ENCODE results near the gene ELP2. TPM values are rescaled to one million over a fixed set of nuclear protein-coding genes. Genes with fewer than 3 reads are reported as not detected.
"Not testable (repeated sequence)": the region's sequence is repeated elsewhere in the genome, so short reads cannot be mapped to it uniquely, and the experiment has no call there.

Gene ELP2
- total RNA-seq, 1 experiment from 2014 or later: 47.3 TPM

DNA sequence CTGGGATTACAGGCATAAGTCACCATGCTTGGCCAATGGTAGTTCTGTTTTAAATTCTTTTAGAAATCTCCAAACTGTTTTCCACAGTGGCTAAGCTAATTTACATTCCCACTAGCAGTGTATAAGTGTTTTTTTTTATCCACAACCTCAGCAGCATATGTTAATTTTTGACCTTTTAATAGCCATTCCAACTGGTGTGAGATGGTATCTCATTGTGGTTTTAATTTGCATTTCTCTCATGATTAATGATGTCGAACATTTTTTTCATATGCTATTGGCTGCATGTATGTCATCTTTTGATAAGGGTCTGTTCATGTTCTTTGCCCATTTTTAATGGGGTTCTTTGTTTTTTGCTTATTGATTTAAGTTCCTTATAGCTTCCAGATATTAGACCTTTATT lies 77.6 kb downstream of the ELP2 start:
- H3K79me2 ChIP-seq (ENCODE audit: low read length): no peaks in the 10 kb centered on the region
- BruUV-seq (replicated peaks): no TSS peak
- TF ChIP-seq EZH2phosphoT487 (IDR thresholded peaks at IDR 0.05; ENCODE audit: borderline replicate concordance, low read length) (no peak), EZH2 (IDR thresholded peaks at IDR 0.05; ENCODE audit: low read length, unreplicated experiment) (no peak)
- TF ChIP-seq, protein P1, sequence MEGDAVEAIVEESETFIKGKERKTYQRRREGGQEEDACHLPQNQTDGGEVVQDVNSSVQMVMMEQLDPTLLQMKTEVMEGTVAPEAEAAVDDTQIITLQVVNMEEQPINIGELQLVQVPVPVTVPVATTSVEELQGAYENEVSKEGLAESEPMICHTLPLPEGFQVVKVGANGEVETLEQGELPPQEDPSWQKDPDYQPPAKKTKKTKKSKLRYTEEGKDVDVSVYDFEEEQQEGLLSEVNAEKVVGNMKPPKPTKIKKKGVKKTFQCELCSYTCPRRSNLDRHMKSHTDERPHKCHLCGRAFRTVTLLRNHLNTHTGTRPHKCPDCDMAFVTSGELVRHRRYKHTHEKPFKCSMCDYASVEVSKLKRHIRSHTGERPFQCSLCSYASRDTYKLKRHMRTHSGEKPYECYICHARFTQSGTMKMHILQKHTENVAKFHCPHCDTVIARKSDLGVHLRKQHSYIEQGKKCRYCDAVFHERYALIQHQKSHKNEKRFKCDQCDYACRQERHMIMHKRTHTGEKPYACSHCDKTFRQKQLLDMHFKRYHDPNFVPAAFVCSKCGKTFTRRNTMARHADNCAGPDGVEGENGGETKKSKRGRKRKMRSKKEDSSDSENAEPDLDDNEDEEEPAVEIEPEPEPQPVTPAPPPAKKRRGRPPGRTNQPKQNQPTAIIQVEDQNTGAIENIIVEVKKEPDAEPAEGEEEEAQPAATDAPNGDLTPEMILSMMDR (conservative IDR thresholded peaks at IDR 0.05; ENCODE audit: low read depth, low read length): no peak
- no peaks in the 10 kb centered on the region for H4K20me1 ChIP-seq (ENCODE audit: low read length)
- H2AFZ ChIP-seq (ENCODE audit: low read length): no peak overlapping the region
- CTCF ChIA-PET: no interaction called here
- no peaks in the 10 kb centered on the region for H3K9me3 ChIP-seq (ENCODE audit: low read length)
- H3K27me3 ChIP-seq (ENCODE audit: low read length): no peaks in the 10 kb centered on the region
- no peak overlapping the region for H3K9ac ChIP-seq (ENCODE audit: low read length)
- no peaks in the 10 kb centered on the region for H3K9me2 ChIP-seq (replicated peaks; ENCODE audit: low read length)
- H3K4me3 ChIP-seq (ENCODE audit: low read length): no peak overlapping the region
- DNase-seq (no peak), ATAC-seq (no peak)
- POLR2A ChIA-PET (ENCODE audit: unreplicated experiment): no interaction called here
- H3K4me2 ChIP-seq (ENCODE audit: low read length): no peak overlapping the region
- H3F3A ChIP-seq (ENCODE audit: low read length, unreplicated experiment): no peaks in the 10 kb centered on the region
- no peaks in the 10 kb centered on the region for H3K36me3 ChIP-seq (ENCODE audit: low read depth, low read length)
- H3K27ac ChIP-seq (ENCODE audit: low read length): no peak overlapping the region
- intact Hi-C loops (cut with micrococcal nuclease): no loop called here
- no peaks in the 10 kb centered on the region for H3K4me1 ChIP-seq (ENCODE audit: insufficient read depth, low read length)

- POLR2A ChIA-PET (ENCODE audit: unreplicated experiment); intact Hi-C loops (cut with micrococcal nuclease); H3F3A ChIP-seq (ENCODE audit: low read length, unreplicated experiment); H2AFZ ChIP-seq (ENCODE audit: low read length); BruUV-seq (replicated peaks); H3K9me3 ChIP-seq (ENCODE audit: low read length); H3K9ac ChIP-seq (ENCODE audit: low read length); H3K9me2 ChIP-seq (replicated peaks; ENCODE audit: low read length); ATAC-seq; H3K27ac ChIP-seq (ENCODE audit: low read length); CTCF ChIA-PET; H3K4me1 ChIP-seq (ENCODE audit: insufficient read depth, low read length); H4K20me1 ChIP-seq (ENCODE audit: low read length); H3K4me3 ChIP-seq (ENCODE audit: low read length); DNase-seq; H3K79me2 ChIP-seq (ENCODE audit: low read length); H3K36me3 ChIP-seq (ENCODE audit: low read depth, low read length); H3K27me3 ChIP-seq (ENCODE audit: low read length); H3K4me2 ChIP-seq (ENCODE audit: low read length): not testable (repeated sequence)
Measured at GRCh38 chr18:36207969-36208368, 78.3 kb downstream of the ELP2 start.

- no TSS peak for BruUV-seq (replicated peaks)
- TF ChIP-seq EZH2phosphoT487 (IDR thresholded peaks at IDR 0.05; ENCODE audit: borderline replicate concordance, low read length): no peak
- no peak for TF ChIP-seq EZH2 (IDR thresholded peaks at IDR 0.05; ENCODE audit: low read length, unreplicated experiment)
- H3K79me2 ChIP-seq (ENCODE audit: low read length): no peaks in the 10 kb centered on the region
- H3K27me3 ChIP-seq (ENCODE audit: low read length): no peaks in the 10 kb centered on the region
- no peak overlapping the region for H2AFZ ChIP-seq (ENCODE audit: low read length)
- ChIA-PET CTCF (no interaction called here), POLR2A (ENCODE audit: unreplicated experiment) (interaction anchor here (0.7 kb wide), 1 partner anchor 282 kb away, joined by 10 read pairs; no protein-coding TSS in a partner anchor)
- no peaks in the 10 kb centered on the region for H3K9me3 ChIP-seq (ENCODE audit: low read length)
- H4K20me1 ChIP-seq (ENCODE audit: low read length): no peaks in the 10 kb centered on the region
- intact Hi-C loops (cut with micrococcal nuclease): no loop called here
- no peaks in the 10 kb centered on the region for H3F3A ChIP-seq (ENCODE audit: low read length, unreplicated experiment)
- no peak overlapping the region for H3K4me3 ChIP-seq (ENCODE audit: low read length)
- H3K27ac ChIP-seq (ENCODE audit: low read length): no peak overlapping the region
- no peaks in the 10 kb centered on the region for H3K4me1 ChIP-seq (ENCODE audit: insufficient read depth, low read length)
- H3K9ac ChIP-seq (ENCODE audit: low read length): no peak overlapping the region
- no peak for DNase-seq
- ATAC-seq: no peak
- no peaks in the 10 kb centered on the region for H3K36me3 ChIP-seq (ENCODE audit: low read depth, low read length)
- H3K9me2 ChIP-seq (replicated peaks; ENCODE audit: low read length): no peaks in the 10 kb centered on the region
- no peak overlapping the region for H3K4me2 ChIP-seq (ENCODE audit: low read length)
Measured at GRCh38 chr18:36211612-36212065, 81.9 kb downstream of the ELP2 start.
